ENCODE results near the gene PASK. TPM values are rescaled to one million over a fixed set of nuclear protein-coding genes. Genes with fewer than 3 reads are reported as not detected.

The PASK gene
- total RNA-seq, 1 donor from 2014 or later = 8.1 TPM

DNA sequence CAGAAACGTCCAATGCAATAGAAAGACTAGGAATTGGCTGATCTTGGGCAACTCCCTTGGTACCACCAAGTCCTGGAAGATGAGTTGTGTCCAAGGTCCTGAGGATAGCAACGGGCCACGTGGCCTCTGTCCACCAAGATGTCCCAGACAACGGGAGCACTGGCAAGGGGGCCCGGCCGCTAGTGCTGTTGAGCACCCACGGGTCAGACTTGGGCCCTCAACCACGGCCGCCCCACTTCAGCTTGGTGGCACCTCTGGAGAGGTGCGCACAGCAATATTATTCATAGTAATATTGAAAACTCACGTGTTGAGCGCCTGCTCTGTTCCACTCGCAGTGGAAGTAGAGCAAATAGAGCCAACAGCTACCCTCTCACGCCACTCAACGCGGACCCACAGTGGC is 19.0 kb downstream of the PASK start:
- no peak for DNase-seq (ENCODE audit: extremely low read depth, low read depth, low spot score)

DNA sequence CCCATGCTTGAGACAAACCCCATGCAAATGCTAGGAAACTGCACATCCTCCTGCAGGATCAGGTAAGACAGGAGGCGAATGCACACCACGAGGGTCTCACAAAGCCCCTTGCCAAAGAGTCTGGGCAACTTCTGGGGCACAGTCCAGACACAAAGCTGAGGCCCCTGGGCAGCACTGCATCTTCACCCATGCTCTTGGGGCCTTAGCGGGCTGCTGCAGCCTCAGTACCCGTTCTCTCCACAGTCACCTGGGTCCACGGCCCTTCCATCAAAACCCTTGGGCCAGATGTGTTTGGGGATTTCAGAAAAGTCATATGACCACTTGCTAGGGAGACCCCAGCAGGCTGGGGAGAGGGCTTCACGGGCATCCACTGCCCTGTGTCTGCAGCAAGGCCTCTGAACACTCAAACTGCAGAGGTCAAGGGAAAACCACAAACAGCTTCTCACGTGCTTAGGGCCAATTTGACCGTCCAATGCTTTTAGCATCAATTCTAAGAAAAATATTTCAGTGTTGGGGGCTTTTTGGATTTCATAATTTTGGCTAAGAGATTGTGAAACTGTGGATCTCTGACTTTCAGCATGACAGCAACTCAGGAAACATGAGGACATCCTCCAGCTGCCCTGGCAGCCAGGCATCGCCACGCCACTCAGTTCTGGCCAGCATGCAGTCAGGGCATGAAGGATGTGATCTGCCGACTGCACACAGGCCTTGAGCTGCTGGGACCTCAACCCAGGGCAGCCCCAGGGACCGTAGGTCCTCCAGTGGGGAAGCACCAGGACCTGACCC is 20.0 kb downstream of the PASK start:
- no peak for DNase-seq (ENCODE audit: extremely low read depth, low read depth, low spot score)

DNA sequence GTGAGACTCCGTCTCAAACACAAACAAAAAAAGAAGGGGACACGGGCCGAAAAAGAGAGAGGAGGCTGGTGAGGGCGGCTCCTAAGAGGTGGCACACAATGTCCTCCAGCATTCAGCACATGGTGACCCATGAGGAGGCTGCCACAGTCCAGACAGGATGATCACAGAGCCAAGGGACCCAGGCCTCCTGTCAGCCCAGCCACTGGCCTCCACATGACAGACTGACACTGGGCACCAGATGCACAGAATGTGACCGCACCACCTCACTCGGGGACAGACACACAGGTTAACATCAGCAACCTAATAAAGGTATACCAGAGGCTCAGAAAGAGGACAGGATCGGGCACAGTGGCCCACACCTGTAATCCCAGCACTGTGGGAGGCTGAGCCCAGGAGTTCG is 21.0 kb downstream of the PASK start:
- no peak for DNase-seq (ENCODE audit: extremely low read depth, low read depth, low spot score)

DNA sequence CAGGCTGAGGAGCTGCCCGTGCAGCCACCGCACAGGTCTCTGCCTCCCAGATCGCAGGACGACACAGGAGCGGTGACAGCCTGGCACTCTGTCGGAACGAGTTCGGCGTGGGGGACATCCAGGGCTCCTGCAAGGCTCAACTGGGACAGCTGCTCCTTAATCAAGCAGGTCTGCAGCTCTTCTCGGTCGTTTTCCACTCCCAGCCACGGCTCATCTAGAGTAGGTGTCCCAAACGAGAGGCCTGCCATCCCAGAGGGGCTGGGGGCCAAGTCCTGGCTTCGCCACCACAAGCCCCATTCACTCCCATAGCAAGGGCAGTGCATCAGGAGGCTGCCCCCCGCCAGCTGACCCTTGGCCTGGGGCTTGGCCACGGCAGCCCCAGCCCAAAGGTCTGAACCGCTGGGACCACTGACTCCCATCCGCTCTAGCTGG is 22.5 kb downstream of the PASK start:
- no peak for DNase-seq (ENCODE audit: extremely low read depth, low read depth, low spot score)

DNA sequence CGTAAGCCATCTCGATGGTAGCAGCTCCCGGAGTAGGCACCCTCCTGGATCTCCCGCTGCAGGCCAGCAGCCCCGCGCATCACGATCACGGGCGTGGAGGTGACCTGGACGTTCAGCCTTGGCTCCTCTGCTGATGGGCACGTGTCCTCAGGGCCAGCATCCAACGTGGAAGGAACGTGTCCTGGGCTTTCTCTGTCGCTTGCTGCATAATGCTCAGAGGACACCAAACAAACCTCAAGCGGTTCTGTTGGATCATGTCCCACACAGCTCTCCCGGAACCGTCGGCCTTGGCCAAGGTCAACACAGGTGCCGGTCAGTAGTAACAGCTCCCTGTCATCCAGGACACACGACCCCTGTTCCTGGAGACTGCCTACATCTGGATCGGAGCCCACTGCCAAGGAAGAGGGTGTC is 23.1 kb downstream of the PASK start:
- DNase-seq (ENCODE audit: extremely low read depth, low read depth, low spot score) = no peak

DNA sequence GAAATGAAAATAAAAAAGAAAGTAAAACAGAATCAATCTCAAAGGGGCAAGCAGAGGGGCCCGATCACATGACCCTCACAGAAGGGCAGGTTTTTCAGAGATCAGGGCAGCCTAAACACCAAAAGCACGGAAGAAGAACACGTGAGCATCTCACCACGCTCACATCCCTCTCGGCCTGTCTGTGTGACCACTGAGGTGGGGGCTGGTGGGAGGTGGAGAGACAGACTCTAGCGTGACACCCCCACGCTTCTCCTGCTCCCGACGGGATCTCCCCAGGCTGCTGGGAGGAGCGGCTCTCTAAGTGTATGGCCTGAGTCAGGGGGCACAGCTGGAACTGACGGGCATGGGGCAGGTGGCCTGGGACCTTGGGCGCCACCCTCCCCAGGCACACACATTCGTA is 23.6 kb downstream of the PASK start:
- no peak for DNase-seq (ENCODE audit: extremely low read depth, low read depth, low spot score)

DNA sequence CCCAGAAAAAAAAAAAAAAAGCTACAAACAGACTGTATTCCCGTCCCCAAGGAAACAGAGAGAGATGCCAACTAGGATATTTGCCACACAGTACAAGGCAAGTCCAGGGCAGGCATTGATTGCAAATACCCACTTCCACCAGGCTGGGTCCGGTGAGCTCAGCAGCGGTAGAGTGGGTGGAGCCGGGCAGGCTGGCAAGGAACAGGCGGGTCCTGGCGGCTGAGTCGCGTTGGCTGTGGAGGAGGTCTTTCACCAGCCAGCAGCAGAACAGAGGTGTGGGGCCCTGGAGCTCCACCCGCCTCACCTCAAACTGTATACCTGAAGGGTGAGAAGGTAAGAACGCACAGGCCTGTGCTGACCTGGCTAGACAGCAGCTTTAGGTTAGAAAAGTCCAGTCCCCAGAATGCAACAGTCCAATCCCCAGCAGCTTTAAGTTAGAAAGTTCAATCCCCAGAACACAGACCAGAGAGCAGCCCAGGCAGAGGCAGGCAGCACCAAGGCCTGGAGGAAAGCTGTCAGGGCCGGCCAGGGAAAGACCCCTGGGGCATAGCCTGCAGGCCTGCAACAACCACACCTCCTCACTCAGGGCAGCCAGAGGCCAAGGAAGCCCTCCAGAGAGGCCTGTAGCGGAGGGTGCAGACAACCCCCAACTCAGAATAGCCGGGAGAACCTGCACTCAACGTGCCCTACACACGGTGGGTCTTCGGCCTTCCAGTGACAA is 25.3 kb downstream of the PASK start:
- DNase-seq (ENCODE audit: extremely low read depth, low read depth, low spot score) = no peak

DNA sequence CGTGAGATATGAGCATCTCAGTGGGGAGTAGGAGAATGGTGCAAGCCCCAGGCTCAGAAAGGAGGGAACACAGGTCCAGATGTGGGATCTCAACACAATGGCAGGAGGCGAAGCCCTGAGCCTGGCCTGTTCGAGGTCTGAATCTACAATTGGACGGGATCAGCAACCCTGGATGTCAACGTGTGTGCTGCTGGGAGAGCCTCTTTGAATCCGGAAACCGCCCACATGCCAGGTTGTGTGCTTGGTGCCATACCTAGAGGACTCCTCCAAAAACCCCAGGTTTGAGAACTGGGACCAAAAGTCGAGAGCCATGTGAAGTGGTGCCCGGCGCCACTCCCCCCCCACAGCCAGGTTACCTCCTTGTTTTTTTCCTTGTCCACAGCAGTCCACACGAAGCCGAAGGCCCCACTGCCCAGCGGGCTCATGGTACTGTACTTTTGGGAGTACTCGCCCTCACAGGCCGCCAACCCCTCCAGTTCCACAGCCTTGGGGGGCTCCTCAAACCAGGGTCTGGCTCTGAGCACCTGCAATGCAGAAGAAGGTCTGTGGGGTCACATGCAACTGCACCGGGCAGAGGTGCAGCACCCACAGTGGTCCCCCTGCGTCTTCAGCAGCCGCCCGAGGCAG is 26.8 kb downstream of the PASK start:
- no peak for DNase-seq (ENCODE audit: extremely low read depth, low read depth, low spot score)

DNA sequence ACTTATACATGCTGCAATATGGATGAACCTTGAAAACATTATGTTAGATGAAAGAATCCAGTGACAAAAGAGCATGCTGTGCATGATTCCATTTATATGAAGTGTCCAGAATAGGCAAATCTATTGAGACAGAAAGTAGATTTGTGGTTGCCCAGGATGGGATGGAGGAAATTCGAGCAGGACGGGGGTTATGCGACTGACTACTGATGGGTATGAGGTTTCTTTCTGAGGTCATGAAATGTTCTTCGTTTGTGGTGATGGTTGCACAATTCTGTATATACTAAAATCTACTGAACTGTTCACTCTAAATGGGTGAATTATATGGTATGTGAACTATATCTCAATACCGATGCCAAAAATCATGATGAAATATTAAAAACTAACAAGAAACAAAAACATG is 28.3 kb downstream of the PASK start:
- no peak for DNase-seq (ENCODE audit: extremely low read depth, low read depth, low spot score)

DNA sequence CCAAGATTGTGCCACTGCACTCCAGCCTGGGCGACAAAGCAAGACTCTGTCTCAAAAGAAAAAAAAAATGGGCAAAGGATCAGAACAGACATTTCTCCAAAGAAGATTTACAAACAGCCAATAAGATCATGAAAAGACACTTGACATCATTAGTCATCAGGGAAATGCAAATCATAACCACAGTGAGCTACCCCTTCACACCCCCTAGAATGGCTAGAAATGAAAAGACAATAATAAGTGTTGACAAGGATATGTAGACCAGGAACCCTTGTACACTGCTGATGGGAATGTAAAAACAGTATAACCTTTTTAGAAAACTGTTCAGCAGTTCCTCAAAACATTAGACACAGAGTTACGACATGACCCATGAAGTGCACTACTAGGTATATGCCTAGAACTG is 28.8 kb downstream of the PASK start:
- DNase-seq (ENCODE audit: extremely low read depth, low read depth, low spot score) = no peak

DNA sequence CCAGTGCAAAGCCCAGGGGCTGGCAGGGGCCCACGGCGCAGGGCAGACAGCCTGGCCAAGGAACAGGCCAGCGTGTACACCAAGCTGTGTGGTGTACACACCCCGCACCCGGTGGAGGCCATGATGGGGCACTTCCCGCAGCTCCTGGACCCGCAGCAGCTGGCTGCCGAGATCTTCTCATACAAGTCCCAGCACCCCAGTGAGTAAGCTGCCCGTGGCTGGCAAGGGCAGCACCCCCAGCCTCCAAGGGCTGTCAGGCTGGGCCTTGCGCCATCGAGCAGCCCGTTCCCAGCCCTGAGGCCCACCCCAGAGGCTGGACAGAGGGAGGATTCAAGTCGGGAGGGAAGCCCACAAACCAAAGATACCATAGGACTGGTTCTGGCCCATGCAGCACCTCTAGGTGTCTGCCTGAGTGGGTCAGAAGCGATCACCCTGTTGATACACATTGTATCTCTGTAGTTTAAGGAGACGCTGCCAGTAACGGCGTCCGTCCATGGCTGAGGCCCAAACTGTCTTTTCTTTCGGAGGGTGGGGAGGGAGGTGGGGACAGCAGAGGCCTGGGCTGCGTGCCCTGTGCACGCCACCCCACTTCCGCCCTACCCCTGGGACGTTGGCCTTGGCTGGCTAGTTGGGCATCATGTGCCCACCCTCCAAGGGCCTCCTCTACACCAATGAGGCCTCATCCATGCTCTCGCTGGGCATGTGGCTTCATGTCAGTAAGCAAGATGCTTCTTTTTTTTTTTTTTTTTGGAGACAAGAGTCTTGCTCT is 30.4 kb downstream of the PASK start:
- no peak for DNase-seq (ENCODE audit: extremely low read depth, low read depth, low spot score)

DNA sequence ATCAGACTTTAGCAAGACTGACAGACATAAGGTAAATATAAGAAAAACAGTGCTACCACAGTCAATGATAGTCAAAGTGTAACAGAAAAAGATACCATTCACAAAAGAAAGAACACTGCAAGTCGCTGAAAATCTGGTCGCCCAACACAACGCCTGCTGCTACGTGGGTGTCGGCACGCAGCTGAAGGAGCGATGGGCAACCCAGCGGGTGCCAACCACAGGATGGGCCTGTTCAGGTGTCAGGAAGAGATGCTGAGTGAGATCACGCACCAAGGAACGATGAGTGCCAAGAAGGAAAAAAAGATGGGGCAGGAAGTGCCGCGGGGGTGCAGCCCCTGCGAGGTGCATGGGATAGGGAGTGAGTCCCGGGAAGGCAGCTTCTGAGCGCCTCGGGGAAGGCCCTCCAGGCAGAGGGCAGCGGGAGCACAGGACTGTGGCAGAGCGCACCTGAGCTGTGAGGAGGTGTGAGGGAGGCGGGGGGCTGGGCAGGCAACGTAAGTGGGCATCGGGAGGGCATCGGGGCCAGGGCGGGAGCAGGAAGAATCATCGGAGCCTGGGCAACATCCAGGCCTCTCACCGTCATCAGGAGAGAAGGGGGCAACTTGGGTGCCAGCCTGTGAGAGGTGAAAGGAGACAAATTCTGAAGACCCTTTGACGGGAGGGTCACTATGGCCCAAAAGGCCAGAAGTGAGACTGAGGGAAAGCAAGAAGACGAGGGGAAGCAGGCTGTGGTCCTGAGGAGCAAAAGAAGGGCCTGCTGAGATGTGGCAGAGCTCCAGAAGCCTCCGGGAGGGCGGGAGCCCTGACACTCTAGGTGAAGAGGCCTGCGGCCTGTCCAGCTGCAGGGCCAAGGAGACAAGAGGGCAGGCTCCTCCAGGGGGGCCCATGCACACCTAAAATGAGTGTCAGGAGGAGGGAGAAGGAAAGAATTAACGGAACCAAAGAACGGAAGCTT is 32.4 kb downstream of the PASK start:
- no peak for DNase-seq (ENCODE audit: extremely low read depth, low read depth, low spot score)

DNA sequence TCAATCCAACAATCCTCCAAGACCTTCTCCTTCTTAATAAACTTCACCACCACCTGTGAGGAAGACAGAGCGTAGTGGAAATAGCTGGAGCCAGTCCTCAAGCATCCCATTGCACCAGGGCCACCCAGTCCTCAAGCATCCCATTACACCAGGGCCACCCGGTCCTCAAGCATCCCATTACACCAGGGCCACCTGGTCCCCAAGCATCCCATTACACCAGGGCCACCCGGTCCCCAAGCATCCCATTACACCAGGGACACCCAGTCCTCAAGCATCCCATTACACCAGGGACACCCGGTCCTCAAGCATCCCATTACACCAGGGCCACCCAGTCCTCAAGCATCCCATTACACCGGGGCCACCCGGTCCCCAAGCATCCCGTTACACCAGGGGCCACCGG is 33.9 kb downstream of the PASK start:
- no peak for DNase-seq (ENCODE audit: extremely low read depth, low read depth, low spot score)

DNA sequence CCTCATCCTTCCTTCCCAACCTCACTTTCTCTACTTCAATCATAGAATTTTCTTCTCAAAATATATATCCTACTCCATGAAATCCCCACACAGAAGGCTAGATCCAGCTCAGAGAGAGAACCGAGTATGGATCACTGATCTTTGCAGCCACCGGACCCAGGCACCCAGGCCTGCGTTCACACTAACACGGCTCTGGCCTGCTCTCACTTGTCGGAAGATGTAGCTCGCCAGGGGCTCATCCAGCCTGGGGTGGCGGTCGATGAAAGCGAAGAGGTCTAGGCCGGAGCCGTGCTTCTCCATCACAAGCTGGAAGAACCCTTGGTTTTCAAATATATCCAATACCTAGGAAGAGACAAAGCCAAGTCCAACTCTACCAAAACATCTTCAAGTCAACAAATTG is 34.4 kb downstream of the PASK start:
- no peak for DNase-seq (ENCODE audit: extremely low read depth, low read depth, low spot score)

DNA sequence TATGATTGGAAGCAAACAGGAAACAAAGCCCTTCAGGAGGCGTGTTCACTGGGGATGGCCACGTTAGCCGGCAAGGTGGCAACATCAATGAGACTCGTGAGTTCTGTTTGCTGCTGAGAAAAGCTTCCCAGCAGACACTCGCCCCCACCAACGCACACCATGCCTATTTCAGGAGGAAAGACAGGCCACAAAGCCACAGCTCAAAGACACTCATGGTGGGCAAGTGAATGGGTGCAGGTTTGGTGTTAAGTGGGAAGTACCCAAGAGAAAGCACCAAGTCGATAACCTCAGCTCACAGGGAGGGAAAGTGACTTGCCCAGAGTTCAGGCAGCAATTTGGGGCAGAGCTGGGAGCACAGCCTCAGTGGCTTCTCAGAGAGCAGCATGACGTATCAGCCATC is 36.7 kb downstream of the PASK start:
- DNase-seq (ENCODE audit: extremely low read depth, low read depth, low spot score) = no peak

DNA sequence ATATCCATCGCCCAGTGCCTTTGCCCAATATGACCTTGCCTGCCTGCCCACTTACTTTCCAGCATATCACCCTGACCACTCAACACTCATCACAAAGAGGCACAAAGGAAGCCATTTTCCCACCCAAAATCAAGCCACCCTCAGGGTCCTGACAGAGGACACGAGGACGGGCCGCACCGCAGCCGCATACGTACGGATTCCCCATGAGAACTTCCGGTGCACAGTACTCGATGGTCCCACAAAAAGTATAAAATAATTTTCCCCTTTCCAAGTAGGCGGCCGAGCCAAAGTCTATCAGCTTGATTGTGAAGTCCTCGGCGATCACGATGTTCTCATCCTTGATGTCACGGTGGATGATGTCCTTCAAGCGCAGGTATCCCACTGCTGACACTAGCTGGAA is 37.2 kb downstream of the PASK start:
- no peak for DNase-seq (ENCODE audit: extremely low read depth, low read depth, low spot score)

DNA sequence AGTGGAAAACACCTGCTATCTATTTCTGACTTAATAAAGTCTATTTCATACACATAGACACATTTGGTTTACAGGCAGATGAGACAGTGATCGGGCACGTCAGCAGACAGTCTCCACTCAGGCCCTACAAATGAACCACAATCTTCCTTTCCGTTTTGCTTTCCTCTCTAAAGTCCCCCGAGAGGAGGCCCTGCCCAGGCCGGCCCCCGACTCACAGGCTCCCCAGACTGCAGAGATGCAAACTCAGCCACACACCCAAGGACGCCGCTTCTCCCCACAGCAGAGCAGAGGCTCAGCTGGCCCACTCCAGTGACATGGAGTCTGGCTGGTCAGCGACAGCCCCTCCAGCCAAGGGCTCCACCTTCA is 37.8 kb downstream of the PASK start:
- DNase-seq (ENCODE audit: extremely low read depth, low read depth, low spot score) = no peak

DNA sequence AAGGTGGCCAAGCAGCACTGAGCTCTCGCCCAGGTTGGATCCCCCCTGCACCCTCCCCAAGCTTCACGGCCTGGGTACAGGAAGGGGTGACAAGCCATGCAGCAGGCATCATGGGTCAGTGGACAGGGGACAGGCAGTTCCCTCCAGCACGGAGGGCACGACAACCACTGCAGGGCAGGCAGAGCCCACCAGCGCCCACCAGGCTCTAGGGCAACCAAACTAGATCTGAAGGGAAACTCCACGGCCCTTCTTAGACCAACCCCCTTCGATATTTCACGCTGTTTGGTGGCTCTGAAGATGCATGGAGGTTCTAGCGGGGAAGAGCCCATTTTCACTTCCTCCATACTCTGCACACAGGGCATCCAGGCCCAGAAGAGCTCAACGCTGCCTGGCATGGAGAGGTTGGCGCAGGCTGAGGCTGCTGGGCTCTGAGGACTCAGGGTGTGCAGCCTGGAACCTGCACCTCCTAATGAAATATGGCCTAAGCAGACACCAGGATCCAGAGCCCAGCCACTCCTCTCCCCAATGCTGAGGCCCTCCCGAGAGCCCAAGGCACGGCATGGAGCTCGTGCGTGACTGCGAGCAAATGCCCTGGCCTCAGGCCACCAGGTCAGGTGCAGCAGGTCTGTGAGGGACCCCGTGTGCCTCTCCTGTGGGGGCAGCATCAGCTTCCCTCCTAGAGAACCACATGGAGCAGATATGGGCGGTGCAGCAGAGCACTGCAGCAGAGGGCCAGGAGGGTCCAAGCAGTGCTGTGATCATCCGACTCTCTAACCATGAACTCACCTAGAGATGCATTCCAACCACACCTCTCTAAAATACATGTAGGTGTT is 38.4 kb downstream of the PASK start:
- DNase-seq (ENCODE audit: extremely low read depth, low read depth, low spot score) = no peak

DNA sequence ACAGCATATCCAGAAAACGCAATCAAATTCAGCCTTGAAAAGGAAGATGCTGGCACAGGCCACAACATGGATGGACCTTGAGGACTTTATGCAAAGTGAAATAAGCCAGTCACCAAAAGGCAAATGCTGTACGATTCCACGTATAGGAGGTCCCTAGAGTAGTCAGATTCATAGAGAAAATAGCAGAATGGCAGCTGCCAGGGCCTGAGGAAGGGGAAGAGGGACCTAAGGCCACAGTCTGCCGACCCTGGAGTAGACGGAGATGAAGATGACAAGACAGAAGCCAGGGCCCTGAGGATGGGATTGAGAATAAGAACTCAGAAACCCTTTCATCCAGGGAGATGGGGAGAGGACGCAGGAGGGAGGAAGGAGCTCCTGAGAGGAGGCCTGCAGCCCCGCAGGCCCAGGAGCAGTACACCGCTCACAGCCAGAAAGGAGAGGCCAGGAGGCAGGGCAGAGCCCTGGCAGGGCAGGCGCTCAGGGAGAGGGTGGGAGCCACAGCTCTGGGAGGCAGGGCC is 39.1 kb downstream of the PASK start:
- no peak for DNase-seq (ENCODE audit: extremely low read depth, low read depth, low spot score)

Data from glomerular endothelial cell (primary cell).